Thoracic aorta (tissue), 2 donors: ENCODE measurements around the gene B4GAT1. TPM values are rescaled to one million over a fixed set of nuclear protein-coding genes. Genes with fewer than 3 reads are reported as not detected.

Experiments used
- ATAC-seq: fragments of 150-250 bp; one replicate; pipeline ENCODE4 v1.8.0; 2017; ENCODE audit warnings: low read depth; ENCODE audit not compliant: insufficient number of reproducible peaks, low FRiP score
- DNase-seq: peaks from one replicate; pipeline ENCODE4 v3.0.0-alpha.2; 2020; ENCODE audit warnings: low spot score
- H3K27ac ChIP-seq, 2 donors: fragments of 200-600 bp; sonication (generic); 1 replicate in 1 of 2; 2 replicates in 1 of 2; pipeline ENCODE4 v1.5.1; 2016; ENCODE audit warnings: mild to moderate bottlenecking in 2 of 2, moderate library complexity in 2 of 2
- H3K27me3 ChIP-seq: fragments of 200-600 bp; sonication (generic); replicated peaks from 2 replicates; pipeline ENCODE4 v1.6.0; 2016; ENCODE audit warnings: mild to moderate bottlenecking; ENCODE audit not compliant: insufficient read depth
- H3K36me3 ChIP-seq: fragments of 200-600 bp; sonication (generic); one replicate; pipeline ENCODE4 v1.5.1; 2016
- H3K4me1 ChIP-seq, 2 donors: fragments of 200-600 bp; sonication (generic); 1 replicate in 1 of 2; 2 replicates in 1 of 2; pipeline versions ENCODE4 v1.5.1 to v1.6.0; 2016; ENCODE audit warnings: low read depth in 2 of 2, mild to moderate bottlenecking in 1 of 2; ENCODE audit not compliant: control insufficient read depth in 1 of 2
- H3K4me3 ChIP-seq: fragments of 200-600 bp; sonication (generic); 2 replicates; pipeline ENCODE4 v1.5.1; 2016; ENCODE audit warnings: mild to moderate bottlenecking
- H3K9me3 ChIP-seq: fragments of 200-600 bp; sonication (generic); 2 replicates; pipeline ENCODE4 v1.5.1; 2016
- total RNA-seq, 2 donors: library from RNA; depleted of rRNA; stranded (reverse); fragments of >200 nt; gene quantifications; one replicate each; pipeline versions ENCODE4 v1.1.0 to v1.2.3, GENCODE V29; 2016
- TF ChIP-seq, protein P1 (sequence below): fragments of 200-600 bp; sonication (generic); IDR thresholded peaks from one replicate; pipeline ENCODE4 v1.5.1; 2019; ENCODE audit warnings: antibody characterized with exemption

B4GAT1 gene
- total RNA-seq, 2 donors from 2014 or later, result 15.7 to 34.1 TPM

- Histone ChIP-seq H3K36me3 (peaks cover 29% of the 10 kb centered on the region), H3K27me3 (no peaks in the 10 kb centered on the region), H3K4me1 (peaks cover 24 to 36% of the 10 kb centered on the region in 2 donors), H3K4me3 (no peak overlapping the region), H3K9me3 (no peaks in the 10 kb centered on the region), H3K27ac (no peak overlapping the region)
- ATAC-seq (no peak), DNase-seq (no peak)
- TF ChIP-seq, protein P1, sequence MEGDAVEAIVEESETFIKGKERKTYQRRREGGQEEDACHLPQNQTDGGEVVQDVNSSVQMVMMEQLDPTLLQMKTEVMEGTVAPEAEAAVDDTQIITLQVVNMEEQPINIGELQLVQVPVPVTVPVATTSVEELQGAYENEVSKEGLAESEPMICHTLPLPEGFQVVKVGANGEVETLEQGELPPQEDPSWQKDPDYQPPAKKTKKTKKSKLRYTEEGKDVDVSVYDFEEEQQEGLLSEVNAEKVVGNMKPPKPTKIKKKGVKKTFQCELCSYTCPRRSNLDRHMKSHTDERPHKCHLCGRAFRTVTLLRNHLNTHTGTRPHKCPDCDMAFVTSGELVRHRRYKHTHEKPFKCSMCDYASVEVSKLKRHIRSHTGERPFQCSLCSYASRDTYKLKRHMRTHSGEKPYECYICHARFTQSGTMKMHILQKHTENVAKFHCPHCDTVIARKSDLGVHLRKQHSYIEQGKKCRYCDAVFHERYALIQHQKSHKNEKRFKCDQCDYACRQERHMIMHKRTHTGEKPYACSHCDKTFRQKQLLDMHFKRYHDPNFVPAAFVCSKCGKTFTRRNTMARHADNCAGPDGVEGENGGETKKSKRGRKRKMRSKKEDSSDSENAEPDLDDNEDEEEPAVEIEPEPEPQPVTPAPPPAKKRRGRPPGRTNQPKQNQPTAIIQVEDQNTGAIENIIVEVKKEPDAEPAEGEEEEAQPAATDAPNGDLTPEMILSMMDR, result no peak
Measured at GRCh38 chr11:66341502-66342126, 5.8 kb downstream of the B4GAT1 start.

GRCh38 chr11:66340596-66341501 lies 6.6 kb downstream of the B4GAT1 start:
- no peak for ATAC-seq

DNA sequence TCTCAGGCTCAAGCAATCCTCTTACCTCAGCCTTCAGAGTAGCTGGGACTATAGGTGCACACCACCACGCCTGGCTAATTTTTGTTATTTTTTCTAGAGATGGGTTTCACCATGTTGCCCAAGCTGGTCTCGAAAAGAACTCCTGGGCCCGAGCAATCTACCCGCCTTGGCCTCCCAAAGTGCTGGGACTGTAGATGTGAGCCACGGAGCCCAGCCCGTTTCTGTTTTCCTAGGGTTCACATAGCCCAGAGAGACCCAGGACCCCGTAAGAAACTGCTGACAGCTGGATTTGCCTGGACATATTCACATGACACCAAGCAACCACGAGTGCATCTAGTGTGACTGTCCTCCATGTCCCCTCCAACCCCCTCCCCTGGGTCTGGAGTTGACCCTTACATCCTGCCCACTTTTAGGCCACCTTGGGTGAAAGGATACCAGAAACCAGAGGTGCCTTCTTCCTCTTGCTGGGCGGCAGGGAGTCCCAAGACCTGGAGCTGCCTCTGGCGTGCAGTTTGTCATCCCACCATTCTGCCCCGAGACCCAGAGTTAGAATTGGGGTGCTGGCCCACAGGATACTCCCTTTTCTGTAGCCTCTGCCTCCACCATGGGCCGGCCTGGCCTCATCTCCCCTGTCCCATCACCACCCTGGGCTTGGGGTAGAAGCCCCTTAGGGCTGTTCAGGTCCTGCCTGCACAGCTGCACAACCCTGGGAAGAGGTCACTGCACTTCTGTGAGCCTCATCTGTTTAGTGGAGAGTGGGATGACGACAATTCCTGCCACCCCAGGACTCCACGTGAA lies 7.5 kb downstream of the B4GAT1 start:
- no peak overlapping the region for H3K4me3 ChIP-seq
- ATAC-seq (no peak), DNase-seq (no peak)
- no peaks in the 10 kb centered on the region for H3K27me3 ChIP-seq
- no peak overlapping the region for H3K27ac ChIP-seq
- H3K9me3 ChIP-seq, result no peaks in the 10 kb centered on the region
- TF ChIP-seq, protein P1, result no peak
- peaks cover 29% of the 10 kb centered on the region for H3K36me3 ChIP-seq
- peaks cover 23 to 33% of the 10 kb centered on the region in 2 donors for H3K4me1 ChIP-seq

More at GRCh38 chr11:66340596-66341501, 6.6 kb downstream of the B4GAT1 start:
- Histone ChIP-seq H3K27me3 (no peaks in the 10 kb centered on the region), H3K4me1 (peaks cover 19 to 32% of the 10 kb centered on the region in 2 donors), H3K9me3 (no peaks in the 10 kb centered on the region), H3K4me3 (no peak overlapping the region), H3K27ac (no peak overlapping the region), H3K36me3 (peaks cover 29% of the 10 kb centered on the region)
- TF ChIP-seq, protein P1, result no peak
- no peak for DNase-seq

DNA sequence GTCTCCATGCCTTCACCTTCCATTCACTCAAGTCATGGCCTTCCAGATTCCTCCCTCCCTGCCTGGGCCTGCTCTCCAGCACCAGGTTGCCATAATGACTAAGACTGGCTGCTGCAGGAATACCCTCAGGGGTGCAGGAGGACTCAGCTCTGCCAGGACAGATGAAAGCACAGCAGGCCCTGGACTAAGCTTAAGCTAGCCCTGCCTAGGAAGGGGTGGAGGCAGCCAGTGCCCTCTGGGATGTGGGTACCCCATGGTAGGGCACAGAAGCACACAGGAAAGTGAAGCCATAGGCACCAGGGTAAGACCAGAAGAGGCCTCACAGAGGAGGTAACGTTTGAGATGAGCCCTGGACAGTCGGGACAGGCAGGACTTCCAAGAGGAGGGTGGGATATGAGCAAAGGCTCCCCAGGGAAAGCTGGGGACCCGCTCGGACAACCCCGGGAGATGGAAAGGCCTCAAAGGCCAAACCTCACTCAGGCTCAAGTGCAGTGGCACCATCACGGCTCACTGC lies 8.2 kb downstream of the B4GAT1 start:
- no peak for DNase-seq

More for the DNA sequence above, 8.2 kb downstream of the B4GAT1 start:
- H3K4me3 ChIP-seq, result no peak overlapping the region
- H3K27me3 ChIP-seq, result no peaks in the 10 kb centered on the region
- TF ChIP-seq, protein P1, result no peak
- no peak for ATAC-seq
- H3K36me3 ChIP-seq, result peaks cover 29% of the 10 kb centered on the region
- no peaks in the 10 kb centered on the region for H3K9me3 ChIP-seq
- H3K4me1 ChIP-seq, result peaks cover 21 to 33% of the 10 kb centered on the region in 2 donors
- H3K27ac ChIP-seq, result no peak overlapping the region
